GM21825 (cell line): ENCODE measurements around the gene MARCHF6.
A peak's percentile ranks its signal among the peaks of the same experiment; 100 is the strongest.

Experiments
- ATAC-seq: cut with Tn5 transposase; IDR thresholded peaks from one replicate; pipeline ENCODE4 v1.9.1; 2021; ENCODE audit warnings: mild to moderate bottlenecking, moderate library complexity; ENCODE audit not compliant: unreplicated experiment

Gene MARCHF6, protein sequence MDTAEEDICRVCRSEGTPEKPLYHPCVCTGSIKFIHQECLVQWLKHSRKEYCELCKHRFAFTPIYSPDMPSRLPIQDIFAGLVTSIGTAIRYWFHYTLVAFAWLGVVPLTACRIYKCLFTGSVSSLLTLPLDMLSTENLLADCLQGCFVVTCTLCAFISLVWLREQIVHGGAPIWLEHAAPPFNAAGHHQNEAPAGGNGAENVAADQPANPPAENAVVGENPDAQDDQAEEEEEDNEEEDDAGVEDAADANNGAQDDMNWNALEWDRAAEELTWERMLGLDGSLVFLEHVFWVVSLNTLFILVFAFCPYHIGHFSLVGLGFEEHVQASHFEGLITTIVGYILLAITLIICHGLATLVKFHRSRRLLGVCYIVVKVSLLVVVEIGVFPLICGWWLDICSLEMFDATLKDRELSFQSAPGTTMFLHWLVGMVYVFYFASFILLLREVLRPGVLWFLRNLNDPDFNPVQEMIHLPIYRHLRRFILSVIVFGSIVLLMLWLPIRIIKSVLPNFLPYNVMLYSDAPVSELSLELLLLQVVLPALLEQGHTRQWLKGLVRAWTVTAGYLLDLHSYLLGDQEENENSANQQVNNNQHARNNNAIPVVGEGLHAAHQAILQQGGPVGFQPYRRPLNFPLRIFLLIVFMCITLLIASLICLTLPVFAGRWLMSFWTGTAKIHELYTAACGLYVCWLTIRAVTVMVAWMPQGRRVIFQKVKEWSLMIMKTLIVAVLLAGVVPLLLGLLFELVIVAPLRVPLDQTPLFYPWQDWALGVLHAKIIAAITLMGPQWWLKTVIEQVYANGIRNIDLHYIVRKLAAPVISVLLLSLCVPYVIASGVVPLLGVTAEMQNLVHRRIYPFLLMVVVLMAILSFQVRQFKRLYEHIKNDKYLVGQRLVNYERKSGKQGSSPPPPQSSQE

GRCh38 chr5:10353241-10354047 is at the start of gene MARCHF6:
Gene MARCHF6 (plus strand): TSS chr5:10353695. CDS start chr5:10353899, 204 bp downstream.
- ATAC-seq = peak; percentile 87

DNA sequence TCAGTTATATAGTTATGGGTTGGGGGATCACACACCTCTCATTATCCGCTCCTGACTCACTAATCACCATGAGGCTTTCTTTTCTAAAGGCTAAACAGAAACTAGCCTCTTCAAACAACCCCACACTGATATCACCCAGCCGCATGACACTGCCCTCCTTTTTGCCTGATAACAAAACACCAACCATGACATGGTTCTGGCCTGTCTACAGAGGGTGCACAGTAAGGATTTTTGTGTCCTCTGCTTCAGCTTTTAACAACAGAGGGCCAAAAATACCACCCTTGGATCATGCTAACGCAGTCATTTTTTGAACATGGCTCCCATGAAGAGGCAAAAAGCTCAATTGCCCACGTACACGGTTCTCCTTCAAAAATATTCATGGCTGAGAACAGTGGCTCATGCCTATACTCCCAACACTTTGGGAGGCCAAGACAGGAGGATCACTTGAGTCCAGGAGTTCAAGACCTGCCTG is 49.8 kb upstream of the MARCHF6 start:
- ATAC-seq = no peak

- no peak for ATAC-seq
Observed at GRCh38 chr5:10304932-10305331, 48.6 kb upstream of the MARCHF6 start.

DNA sequence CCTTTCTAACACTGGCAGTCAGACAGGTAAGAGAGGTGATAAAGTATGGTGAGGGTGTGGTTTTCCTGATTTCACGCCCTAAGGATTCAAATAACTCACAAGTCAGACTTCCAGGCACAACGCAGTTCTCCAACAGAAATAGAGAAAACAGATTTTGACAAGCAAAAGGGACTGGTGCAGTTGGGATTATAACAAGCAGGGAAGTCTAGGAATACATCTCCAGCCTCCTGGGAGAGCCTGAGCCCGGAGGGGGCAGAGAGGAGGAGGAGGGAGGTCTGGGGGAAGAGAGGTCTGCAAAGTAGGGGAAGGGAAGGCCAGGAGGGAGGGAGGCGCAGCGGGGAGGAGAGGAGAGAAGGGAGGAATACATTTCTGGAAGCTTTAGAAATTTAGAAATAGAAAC is 47.4 kb upstream of the MARCHF6 start:
- ATAC-seq = no peak

DNA sequence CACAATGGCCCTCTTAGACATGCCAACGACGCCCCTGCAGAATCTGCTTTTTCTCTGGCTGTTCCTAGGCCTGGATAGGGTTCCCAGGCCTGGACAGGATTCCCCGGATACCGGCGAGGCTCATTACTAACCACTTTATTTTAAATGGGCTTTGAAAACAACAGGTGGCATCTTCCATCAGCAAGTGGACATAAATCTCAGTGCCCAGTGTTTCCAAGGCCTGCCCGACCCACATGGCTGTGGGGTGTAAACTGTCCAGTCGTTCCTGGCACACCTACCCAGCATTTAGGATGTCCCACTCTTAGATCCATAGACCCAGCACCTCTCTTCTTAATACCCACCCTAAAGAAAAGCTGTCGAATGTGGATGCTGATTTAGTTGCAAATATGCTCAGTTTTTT is 46.7 kb upstream of the MARCHF6 start:
- no peak for ATAC-seq

DNA sequence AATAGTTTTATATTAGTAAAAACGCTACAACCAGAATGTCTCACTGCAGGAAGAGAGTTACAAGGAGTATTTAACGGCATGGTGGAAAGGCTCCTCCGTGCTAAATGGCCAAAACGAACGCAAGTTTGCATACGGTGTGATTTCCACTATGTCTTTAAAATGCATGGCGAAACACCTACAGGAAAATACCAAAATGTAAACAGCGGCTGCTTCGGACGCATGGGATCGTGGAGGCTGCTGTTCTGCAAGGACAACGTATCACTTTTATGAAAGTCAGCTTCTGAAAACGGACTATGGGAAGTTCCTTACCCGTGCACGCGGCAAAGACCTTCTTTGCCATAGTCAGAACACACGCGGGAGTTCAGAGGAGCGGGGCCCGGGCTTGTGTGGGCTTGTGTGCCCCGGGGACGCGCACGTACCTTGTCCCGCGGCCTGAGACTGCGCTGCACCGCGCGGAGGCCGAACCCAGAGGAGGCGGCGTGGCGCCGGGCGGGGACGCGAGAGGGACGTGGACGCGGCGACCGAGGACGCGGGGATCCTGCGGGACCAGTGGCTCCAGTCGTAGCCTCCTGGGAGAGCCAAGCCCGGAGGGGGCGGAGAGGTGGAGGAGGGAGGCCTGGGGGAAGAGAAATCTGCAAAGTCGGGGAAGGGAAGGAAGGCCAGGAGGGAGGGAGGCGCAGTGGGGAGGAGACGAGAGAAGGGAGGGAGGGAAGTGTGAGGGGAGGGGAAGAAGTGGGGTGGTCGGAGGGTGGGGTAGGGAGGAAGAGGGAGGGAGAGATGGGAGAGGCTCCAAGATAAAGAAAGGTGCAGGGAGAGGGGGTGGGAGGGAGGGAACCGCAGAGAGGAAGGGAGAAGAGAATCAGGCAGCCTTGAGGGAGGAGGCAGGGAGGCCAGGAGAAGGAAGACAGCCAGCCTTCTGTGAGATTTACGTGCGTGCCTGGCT is 46.0 kb upstream of the MARCHF6 start, which contains the start of gene CMBL:
CMBL (minus strand) TSS at position 697 of the 943 bp plus-strand sequence. CDS start 17,140 bp downstream, outside the sequence.
- ATAC-seq = peak; percentile 66

DNA sequence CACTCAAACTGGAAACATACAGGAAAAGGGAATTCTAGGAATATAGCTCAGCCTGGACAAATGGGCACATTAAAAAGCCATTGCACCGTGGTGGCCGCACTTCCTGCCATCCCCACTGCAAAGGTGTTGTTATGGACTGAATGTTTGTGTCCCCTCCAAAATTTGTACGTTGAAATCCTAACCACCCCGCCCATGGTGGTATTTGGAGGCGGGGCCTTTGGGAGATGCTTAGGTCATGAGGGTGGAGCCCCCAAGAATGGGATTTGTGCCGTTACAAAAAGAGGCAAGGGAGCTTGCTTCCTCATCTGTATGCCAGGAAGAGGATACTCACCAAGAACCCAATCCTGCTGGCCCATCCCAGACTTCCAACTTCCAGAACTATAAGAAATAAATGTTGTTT is 44.7 kb upstream of the MARCHF6 start:
- ATAC-seq = no peak

- ATAC-seq = no peak
Observed at GRCh38 chr5:10310066-10310779, 43.3 kb upstream of the MARCHF6 start.

DNA sequence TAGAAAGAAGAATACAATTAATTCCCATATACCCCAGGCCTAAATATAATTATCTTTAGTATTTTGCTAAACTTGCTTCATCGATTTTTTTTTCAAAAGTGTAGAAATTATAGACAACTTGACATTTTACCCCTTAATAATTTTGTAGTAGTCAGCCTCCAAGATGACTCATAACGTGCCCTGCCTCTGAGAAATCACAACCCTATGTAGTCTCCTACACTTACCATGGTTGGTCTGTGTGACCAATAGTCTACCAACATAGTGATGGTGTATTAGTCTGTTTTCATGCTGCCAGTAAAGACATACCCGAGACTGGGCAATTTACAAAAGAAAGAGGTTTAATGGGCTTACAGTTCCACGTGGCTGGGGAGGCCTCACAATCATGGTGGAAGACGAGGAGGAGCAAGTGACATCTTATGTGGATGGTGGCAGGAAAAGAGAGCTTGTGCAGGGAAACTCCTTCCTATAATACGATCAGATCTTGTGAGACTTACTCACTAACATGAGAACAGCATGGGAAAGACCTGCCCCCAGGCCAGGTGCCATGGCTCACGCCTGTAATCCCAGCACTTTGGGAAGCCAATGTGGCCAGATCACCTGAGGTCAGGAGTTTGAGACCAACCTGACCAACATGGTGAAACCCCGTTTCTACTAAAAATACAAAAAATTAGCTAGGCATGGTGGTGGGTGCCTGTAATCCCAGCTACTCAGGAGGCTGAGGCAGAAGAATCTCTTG is 42.5 kb upstream of the MARCHF6 start:
- peak; percentile 72 for ATAC-seq

- ATAC-seq = no peak
Observed at GRCh38 chr5:10311595-10312425, 41.7 kb upstream of the MARCHF6 start.

GRCh38 chr5:10315201-10315600 is 38.3 kb upstream of the MARCHF6 start:
- no peak for ATAC-seq

DNA sequence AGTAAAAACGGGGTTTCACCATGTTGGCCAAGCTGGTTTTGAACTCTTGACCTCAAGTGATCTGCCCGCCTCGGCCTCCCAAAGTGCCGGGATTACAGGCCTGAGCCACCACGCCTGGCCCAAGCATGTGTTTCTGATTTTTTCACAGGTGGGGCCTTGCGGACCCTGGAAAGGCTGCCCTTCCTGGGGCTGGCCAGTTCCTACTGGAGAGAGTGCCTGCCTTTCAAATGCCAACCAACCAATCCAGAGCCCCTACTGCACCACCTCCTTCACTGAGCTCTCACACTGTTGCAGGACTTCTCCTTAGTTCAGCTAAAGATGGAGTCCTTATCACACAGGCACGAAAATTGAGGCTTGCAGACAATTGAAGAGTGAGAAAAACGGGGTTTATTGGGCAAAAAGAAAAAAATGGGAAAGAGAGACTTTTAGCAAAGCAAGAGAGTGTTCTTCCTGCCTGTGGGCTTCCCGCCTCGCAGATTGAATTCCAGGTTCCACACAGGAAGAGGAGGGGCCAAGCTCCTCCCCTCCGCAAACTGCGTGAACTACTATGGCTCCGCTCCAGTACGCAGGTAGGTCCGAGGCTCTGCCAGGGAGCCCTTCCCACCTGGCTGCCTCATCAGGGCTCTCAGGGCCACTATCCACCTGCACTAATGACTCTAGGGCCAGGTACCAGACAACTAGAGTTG is 37.5 kb upstream of the MARCHF6 start:
- ATAC-seq = no peak

DNA sequence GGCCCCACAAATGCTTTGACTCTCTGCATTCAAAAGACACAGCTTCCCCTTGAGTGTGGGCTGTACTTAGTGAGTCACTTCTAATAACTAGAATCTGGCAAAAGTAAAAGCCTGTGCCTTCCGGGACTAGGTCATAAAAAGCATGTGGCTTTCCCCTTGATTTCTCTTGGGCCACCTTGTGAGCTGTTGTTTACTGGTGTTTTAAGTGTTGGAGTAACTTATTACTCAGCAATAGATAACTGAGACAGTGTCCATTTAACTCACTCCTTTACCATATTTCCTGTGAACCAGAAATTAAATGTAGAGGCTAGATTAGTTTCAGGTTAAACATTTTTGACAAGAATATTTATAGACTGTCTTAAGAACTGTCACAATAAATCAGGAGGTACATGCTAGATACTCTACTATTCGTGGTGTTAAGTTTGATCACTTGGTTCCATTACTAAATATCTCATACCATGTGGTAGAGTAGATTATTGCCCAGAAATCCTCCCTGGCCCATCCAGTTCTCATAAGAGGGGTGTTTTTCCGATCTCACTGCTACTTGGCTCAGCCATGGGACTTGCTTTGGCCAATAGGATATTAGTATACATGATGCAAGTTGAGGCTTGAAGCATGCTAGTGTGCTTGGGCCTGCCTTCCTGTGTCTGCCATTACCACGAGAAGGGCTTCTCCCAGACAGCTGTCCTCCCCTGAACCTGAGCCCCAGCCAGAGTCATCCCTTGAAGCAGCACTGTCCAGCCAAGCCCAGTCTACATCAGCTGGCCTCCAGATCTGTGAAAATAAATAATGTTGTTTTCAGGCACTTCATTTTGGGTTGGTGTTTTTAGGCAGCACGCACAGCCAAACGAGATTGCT is 35.4 kb upstream of the MARCHF6 start:
- peak; percentile 68 for ATAC-seq

- no peak for ATAC-seq
Observed at GRCh38 chr5:10319202-10319851, 34.2 kb upstream of the MARCHF6 start.

DNA sequence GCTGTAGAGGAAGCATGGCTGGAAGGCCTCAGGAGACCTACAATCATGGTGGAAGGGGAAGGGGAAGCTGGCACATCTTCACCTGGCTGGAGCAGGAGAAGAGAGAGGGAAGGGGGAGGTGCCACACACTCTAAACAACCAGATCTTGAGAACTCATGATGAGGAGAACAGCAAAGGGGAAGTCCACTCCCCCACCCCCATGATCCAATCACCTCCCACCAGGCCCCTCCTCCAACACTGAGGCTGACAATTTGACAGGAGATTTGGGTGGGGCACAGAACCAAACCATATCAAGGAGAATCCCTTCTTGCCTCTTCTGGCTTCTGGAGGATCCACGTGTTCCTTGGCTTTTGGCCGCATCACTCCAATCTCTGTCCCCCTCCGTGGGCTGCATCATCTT is 32.7 kb upstream of the MARCHF6 start:
- no peak for ATAC-seq
